Large intestine (tissue), 12 donors: ENCODE measurements around the gene BST1. TPM values are rescaled to one million over a fixed set of nuclear protein-coding genes. Genes with fewer than 3 reads are reported as not detected.

Experiments
- DNase-seq, 2 donors: peaks; one replicate each; pipeline versions ENCODE4 v3.0.0 to v3.0.0-alpha.2; 2013
- H3K27ac ChIP-seq: one replicate; pipeline ENCODE4 v1.5.1; 2013; ENCODE audit warnings: low read length
- H3K27me3 ChIP-seq: 2 replicates; pipeline ENCODE4 v1.6.1; 2013; ENCODE audit warnings: low read length; ENCODE audit not compliant: control insufficient read depth, insufficient read depth
- H3K36me3 ChIP-seq: 2 replicates; pipeline ENCODE4 v1.6.1; 2013; ENCODE audit warnings: low read length; ENCODE audit not compliant: control insufficient read depth, insufficient read depth
- H3K4me1 ChIP-seq: one replicate; pipeline ENCODE4 v1.6.1; 2013; ENCODE audit warnings: low read length; ENCODE audit not compliant: control insufficient read depth, insufficient read depth
- H3K4me3 ChIP-seq: one replicate; pipeline ENCODE4 v1.5.1; 2013; ENCODE audit warnings: low read length
- H3K9me3 ChIP-seq: one replicate; pipeline ENCODE4 v1.6.1; 2013; ENCODE audit warnings: mild to moderate bottlenecking, low read depth, low read length, moderate library complexity; ENCODE audit not compliant: control insufficient read depth
- WGBS: methylation state at CpG from one replicate; pipeline ENCODE4 v1.1.5; 2013; ENCODE audit warnings: low lambda C conversion rate; ENCODE audit not compliant: insufficient coverage; 5-methylcytosine and 5-hydroxymethylcytosine counted together
- long read RNA-seq, 11 donors: transcript quantifications; one replicate each; lab custom pipeline, GENCODE V29; 2026
- polyA plus RNA-seq: library from polyadenylated mRNA; unstranded; fragments of 120-200 nt; gene quantifications from one replicate; pipeline ENCODE4 v1.2.1, GENCODE V29; 2013

BST1 gene
- polyA plus RNA-seq = 52.7 TPM
- long read RNA-seq, donor 1, transcript BST1-201 (9 exons, 1,480 nt) = major isoform, 15 of 41 reads
- long read RNA-seq, donor 1, partial matches to known transcripts = 26 of 41 reads
- long read RNA-seq, donor 1, other reads (novel, unspliced or antisense) = 0 of 41 reads
- long read RNA-seq, donor 2, transcript BST1-201 (9 exons, 1,480 nt) = major isoform, 15 of 15 reads
- long read RNA-seq, donor 2, partial matches to known transcripts = 0 of 15 reads
- long read RNA-seq, donor 2, other reads (novel, unspliced or antisense) = 0 of 15 reads
- long read RNA-seq, donor 3 = 0 reads
- long read RNA-seq, donor 4, partial matches to known transcripts = 0 of 2 reads
- long read RNA-seq, donor 4, other reads (novel, unspliced or antisense) = 0 of 2 reads
- long read RNA-seq, donor 5, partial matches to known transcripts = 0 of 2 reads
- long read RNA-seq, donor 5, other reads (novel, unspliced or antisense) = 0 of 2 reads
- long read RNA-seq, donor 6, transcript BST1-201 (9 exons, 1,480 nt) = major isoform, 15 of 62 reads
- long read RNA-seq, donor 6, partial matches to known transcripts = 40 of 62 reads
- long read RNA-seq, donor 6, other reads (novel, unspliced or antisense) = 6 of 62 reads
- long read RNA-seq, donor 7, transcript BST1-201 (9 exons, 1,480 nt) = major isoform, 8 of 36 reads
- long read RNA-seq, donor 7, partial matches to known transcripts = 28 of 36 reads
- long read RNA-seq, donor 7, other reads (novel, unspliced or antisense) = 0 of 36 reads
- long read RNA-seq, donor 8, transcript BST1-201 (9 exons, 1,480 nt) = major isoform, 15 of 16 reads
- long read RNA-seq, donor 8, partial matches to known transcripts = 0 of 16 reads
- long read RNA-seq, donor 8, other reads (novel, unspliced or antisense) = 0 of 16 reads
- long read RNA-seq, donor 9, transcript BST1-201 (9 exons, 1,480 nt) = major isoform, 22 of 76 reads
- long read RNA-seq, donor 9, partial matches to known transcripts = 49 of 76 reads
- long read RNA-seq, donor 9, other reads (novel, unspliced or antisense) = 5 of 76 reads
- long read RNA-seq, donor 10, transcript BST1-201 (9 exons, 1,480 nt) = major isoform, 20 of 35 reads
- long read RNA-seq, donor 10, partial matches to known transcripts = 15 of 35 reads
- long read RNA-seq, donor 10, other reads (novel, unspliced or antisense) = 0 of 35 reads
- long read RNA-seq, donor 11, transcript BST1-201 (9 exons, 1,480 nt) = major isoform, 5 of 34 reads
- long read RNA-seq, donor 11, partial matches to known transcripts = 29 of 34 reads
- long read RNA-seq, donor 11, other reads (novel, unspliced or antisense) = 0 of 34 reads

- Histone ChIP-seq H3K36me3 (peaks cover 3% of the 10 kb centered on the region), H3K4me3 (peak within 1 kb of the TSS; percentile 64), H3K27me3 (no peaks in the 10 kb centered on the region), H3K9me3 (peaks cover 4% of the 10 kb centered on the region), H3K27ac (peak within 1 kb of the TSS; percentile 80), H3K4me1 (peaks cover 7% of the 10 kb centered on the region)
- no CpG with 5 or more reads among the region's 43 CpGs for WGBS
- peak; percentile 88 to 95 for DNase-seq
Observed at GRCh38 chr4:15702941-15703403, at the start of gene BST1. Gene BST1, plus strand, starts transcription at chr4:15703065. Its CDS starts 80 bp downstream, at chr4:15703145.

- DNase-seq = peak in 1 of 2 donors; percentile 40
- Histone ChIP-seq H3K9me3 (peaks cover 5% of the 10 kb centered on the region), H3K36me3 (no peaks in the 10 kb centered on the region), H3K4me1 (peaks cover 17% of the 10 kb centered on the region), H3K4me3 (peak overlapping the region; percentile 72), H3K27ac (peak overlapping the region; percentile 82), H3K27me3 (no peaks in the 10 kb centered on the region)
- WGBS = 13% methylated on average over 1 of the region's 4 CpGs
Observed at GRCh38 chr4:15653420-15653819, 49.4 kb upstream of the BST1 start.

- H3K36me3 ChIP-seq = no peaks in the 10 kb centered on the region
- peaks cover 5% of the 10 kb centered on the region for H3K9me3 ChIP-seq
- DNase-seq = peak; percentile 23 to 51
- peak overlapping the region; percentile 72 for H3K4me3 ChIP-seq
- peak overlapping the region; percentile 82 for H3K27ac ChIP-seq
- peaks cover 17% of the 10 kb centered on the region for H3K4me1 ChIP-seq
- 0% methylated on average over 1 of the region's 7 CpGs for WGBS
- no peaks in the 10 kb centered on the region for H3K27me3 ChIP-seq
Observed at GRCh38 chr4:15653864-15654592, 48.8 kb upstream of the BST1 start.

GRCh38 chr4:15654593-15655222, 48.2 kb upstream of the BST1 start:
- H3K27me3 ChIP-seq = no peaks in the 10 kb centered on the region
- peaks cover 17% of the 10 kb centered on the region for H3K4me1 ChIP-seq
- WGBS = no CpG with 5 or more reads among the region's 66 CpGs
- peak overlapping the region; percentile 72 for H3K4me3 ChIP-seq
- DNase-seq = peak; percentile 23 to 76
- H3K9me3 ChIP-seq = peaks cover 5% of the 10 kb centered on the region
- H3K36me3 ChIP-seq = no peaks in the 10 kb centered on the region
- H3K27ac ChIP-seq = peak overlapping the region; percentile 88

- WGBS = no CpG with 5 or more reads among the region's 85 CpGs
- no peaks in the 10 kb centered on the region for H3K27me3 ChIP-seq
- H3K4me1 ChIP-seq = peaks cover 17% of the 10 kb centered on the region
- H3K9me3 ChIP-seq = peaks cover 5% of the 10 kb centered on the region
- peak; percentile 82 to 94 for DNase-seq
- no peaks in the 10 kb centered on the region for H3K36me3 ChIP-seq
- H3K27ac ChIP-seq = peak within 1 kb of the TSS; percentile 99
- H3K4me3 ChIP-seq = peak within 1 kb of the TSS; percentile 72
Observed at GRCh38 chr4:15655223-15656037, 47.4 kb upstream of the BST1 start, which contains the start of gene FBXL5. Gene FBXL5, minus strand, starts transcription at chr4:15655357. Its CDS starts 70 bp downstream, at chr4:15655287.

- peaks cover 5% of the 10 kb centered on the region for H3K9me3 ChIP-seq
- peak overlapping the region; percentile 99 for H3K27ac ChIP-seq
- H3K36me3 ChIP-seq = no peaks in the 10 kb centered on the region
- 30% methylated on average over 2 of the region's 12 CpGs for WGBS
- H3K4me3 ChIP-seq = peak overlapping the region; percentile 71
- no peak for DNase-seq
- H3K27me3 ChIP-seq = no peaks in the 10 kb centered on the region
- peaks cover 17% of the 10 kb centered on the region for H3K4me1 ChIP-seq
Observed at GRCh38 chr4:15656038-15656470, 46.8 kb upstream of the BST1 start.

GRCh38 chr4:15657366-15657765, 45.5 kb upstream of the BST1 start:
- no peak overlapping the region for H3K4me3 ChIP-seq
- no peaks in the 10 kb centered on the region for H3K27me3 ChIP-seq
- H3K4me1 ChIP-seq = peaks cover 13% of the 10 kb centered on the region
- DNase-seq = no peak
- H3K9me3 ChIP-seq = peaks cover 5% of the 10 kb centered on the region
- no peak overlapping the region for H3K27ac ChIP-seq
- no peaks in the 10 kb centered on the region for H3K36me3 ChIP-seq

- no peak overlapping the region for H3K27ac ChIP-seq
Observed at GRCh38 chr4:15658136-15658770, 44.6 kb upstream of the BST1 start.

More at GRCh38 chr4:15658136-15658770, 44.6 kb upstream of the BST1 start:
- no peaks in the 10 kb centered on the region for H3K27me3 ChIP-seq
- no peaks in the 10 kb centered on the region for H3K36me3 ChIP-seq
- H3K4me1 ChIP-seq = peaks cover 6% of the 10 kb centered on the region
- H3K9me3 ChIP-seq = peaks cover 5% of the 10 kb centered on the region
- no peak for DNase-seq
- H3K4me3 ChIP-seq = no peak overlapping the region
- WGBS = 80% methylated on average over 2 of the region's 4 CpGs
